Measurements from ENCODE around the gene RBBP8NL.

Gene RBBP8NL

GRCh38 chr20:62455929-62456328 is 28.6 kb upstream of the RBBP8NL start:
- Histone ChIP-seq H3K9me3 (no peaks in the 10 kb centered on the region), H3K4me3 (no peak overlapping the region), H3K27me3 (ENCODE audit: low read depth) (peaks cover 3% of the 10 kb centered on the region; the same call in 1 of the 2 replicates), H3K4me1 (no peaks in the 10 kb centered on the region), H3K36me3 (replicated peaks) (no peaks in the 10 kb centered on the region)
- no peak for DNase-seq (ENCODE audit: low spot score in 2 of 2)
- in situ Hi-C loops (cut with MboI; ENCODE audit: low sequenced_read_pairs) = no loop called here

GRCh38 chr20:62454904-62455636 is 27.7 kb upstream of the RBBP8NL start:
- no peaks in the 10 kb centered on the region for H3K36me3 ChIP-seq (replicated peaks)
- no peak for DNase-seq (ENCODE audit: low spot score in 2 of 2)
- no peak overlapping the region for H3K4me3 ChIP-seq
- no peaks in the 10 kb centered on the region for H3K4me1 ChIP-seq
- no peaks in the 10 kb centered on the region for H3K9me3 ChIP-seq
- in situ Hi-C loops (cut with MboI; ENCODE audit: low sequenced_read_pairs) = no loop called here
- peaks cover 3% of the 10 kb centered on the region; the same call in 1 of the 2 replicates for H3K27me3 ChIP-seq (ENCODE audit: low read depth)

GRCh38 chr20:62453186-62453808 is 26.0 kb upstream of the RBBP8NL start:
- peaks cover 12% of the 10 kb centered on the region; the same call in 1 of the 2 replicates for H3K27me3 ChIP-seq (ENCODE audit: low read depth)
- no peaks in the 10 kb centered on the region for H3K4me1 ChIP-seq
- DNase-seq (ENCODE audit: low spot score in 2 of 2) = no peak
- H3K4me3 ChIP-seq = no peak overlapping the region
- H3K36me3 ChIP-seq (replicated peaks) = no peaks in the 10 kb centered on the region
- H3K9me3 ChIP-seq = no peaks in the 10 kb centered on the region
- in situ Hi-C loops (cut with MboI; ENCODE audit: low sequenced_read_pairs) = no loop called here

- DNase-seq (ENCODE audit: low spot score in 2 of 2) = no peak
- H3K9me3 ChIP-seq = no peaks in the 10 kb centered on the region
- no peak overlapping the region for H3K4me3 ChIP-seq
- H3K36me3 ChIP-seq (replicated peaks) = no peaks in the 10 kb centered on the region
- H3K27me3 ChIP-seq (ENCODE audit: low read depth) = peaks cover 18% of the 10 kb centered on the region; the same call in 1 of the 2 replicates
- H3K4me1 ChIP-seq = no peaks in the 10 kb centered on the region
- in situ Hi-C loops (cut with MboI; ENCODE audit: low sequenced_read_pairs) = no loop called here
Observed at GRCh38 chr20:62452475-62453095, 25.2 kb upstream of the RBBP8NL start.

- Histone ChIP-seq H3K4me3 (no peak overlapping the region), H3K9me3 (no peaks in the 10 kb centered on the region), H3K36me3 (replicated peaks) (no peaks in the 10 kb centered on the region), H3K27me3 (ENCODE audit: low read depth) (peaks cover 18% of the 10 kb centered on the region; the same call in 1 of the 2 replicates), H3K4me1 (no peaks in the 10 kb centered on the region)
- in situ Hi-C loops (cut with MboI; ENCODE audit: low sequenced_read_pairs) = no loop called here
- no peak for DNase-seq (ENCODE audit: low spot score in 2 of 2)
Observed at GRCh38 chr20:62451970-62452369, 24.6 kb upstream of the RBBP8NL start.

GRCh38 chr20:62451156-62451767 is 23.9 kb upstream of the RBBP8NL start:
- H3K4me1 ChIP-seq = no peaks in the 10 kb centered on the region
- no peak overlapping the region for H3K4me3 ChIP-seq
- DNase-seq (ENCODE audit: low spot score in 2 of 2) = no peak
- H3K27me3 ChIP-seq (ENCODE audit: low read depth) = peaks cover 18% of the 10 kb centered on the region; the same call in 1 of the 2 replicates
- in situ Hi-C loops (cut with MboI; ENCODE audit: low sequenced_read_pairs) = no loop called here
- H3K36me3 ChIP-seq (replicated peaks) = no peaks in the 10 kb centered on the region
- no peaks in the 10 kb centered on the region for H3K9me3 ChIP-seq

GRCh38 chr20:62449951-62450691 is 22.8 kb upstream of the RBBP8NL start:
- Histone ChIP-seq H3K4me1 (no peaks in the 10 kb centered on the region), H3K36me3 (replicated peaks) (no peaks in the 10 kb centered on the region), H3K9me3 (no peaks in the 10 kb centered on the region), H3K4me3 (no peak overlapping the region), H3K27me3 (ENCODE audit: low read depth) (peaks cover 20% of the 10 kb centered on the region; the same call in 1 of the 2 replicates)
- DNase-seq (ENCODE audit: low spot score in 2 of 2) = no peak
- in situ Hi-C loops (cut with MboI; ENCODE audit: low sequenced_read_pairs) = no loop called here

- in situ Hi-C loops (cut with MboI; ENCODE audit: low sequenced_read_pairs) = no loop called here
- no peak for DNase-seq (ENCODE audit: low spot score in 2 of 2)
- H3K9me3 ChIP-seq = no peaks in the 10 kb centered on the region
Observed at GRCh38 chr20:62448788-62449187, 21.4 kb upstream of the RBBP8NL start.

GRCh38 chr20:62448038-62448437 is 20.7 kb upstream of the RBBP8NL start:
- no peak overlapping the region for H3K4me3 ChIP-seq
- DNase-seq (ENCODE audit: low spot score in 2 of 2) = no peak
- in situ Hi-C loops (cut with MboI; ENCODE audit: low sequenced_read_pairs) = no loop called here
- peaks cover 36% of the 10 kb centered on the region for H3K27me3 ChIP-seq (ENCODE audit: low read depth)
- H3K4me1 ChIP-seq = no peaks in the 10 kb centered on the region
- no peaks in the 10 kb centered on the region for H3K9me3 ChIP-seq
- H3K36me3 ChIP-seq (replicated peaks) = no peaks in the 10 kb centered on the region

More at GRCh38 chr20:62448788-62449187, 21.4 kb upstream of the RBBP8NL start:
- H3K4me3 ChIP-seq = no peak overlapping the region
- H3K36me3 ChIP-seq (replicated peaks) = no peaks in the 10 kb centered on the region
- H3K27me3 ChIP-seq (ENCODE audit: low read depth) = peaks cover 29% of the 10 kb centered on the region
- H3K4me1 ChIP-seq = no peaks in the 10 kb centered on the region

GRCh38 chr20:62446888-62447869 is 19.8 kb upstream of the RBBP8NL start:
- Histone ChIP-seq H3K4me1 (no peaks in the 10 kb centered on the region), H3K27me3 (ENCODE audit: low read depth) (peaks cover 45% of the 10 kb centered on the region), H3K4me3 (no peak overlapping the region), H3K9me3 (no peaks in the 10 kb centered on the region), H3K36me3 (replicated peaks) (no peaks in the 10 kb centered on the region)
- DNase-seq (ENCODE audit: low spot score in 2 of 2) = no peak
- in situ Hi-C loops (cut with MboI; ENCODE audit: low sequenced_read_pairs) = no loop called here

GRCh38 chr20:62446481-62446880 is 19.1 kb upstream of the RBBP8NL start:
- peaks cover 52% of the 10 kb centered on the region for H3K27me3 ChIP-seq (ENCODE audit: low read depth)
- no peak overlapping the region for H3K4me3 ChIP-seq
- H3K36me3 ChIP-seq (replicated peaks) = no peaks in the 10 kb centered on the region
- H3K9me3 ChIP-seq = no peaks in the 10 kb centered on the region
- DNase-seq (ENCODE audit: low spot score in 2 of 2) = no peak
- no peaks in the 10 kb centered on the region for H3K4me1 ChIP-seq
- in situ Hi-C loops (cut with MboI; ENCODE audit: low sequenced_read_pairs) = no loop called here

- Histone ChIP-seq H3K4me1 (no peaks in the 10 kb centered on the region), H3K36me3 (replicated peaks) (no peaks in the 10 kb centered on the region), H3K27me3 (ENCODE audit: low read depth) (peaks cover 59% of the 10 kb centered on the region), H3K4me3 (no peak overlapping the region), H3K9me3 (no peaks in the 10 kb centered on the region)
- in situ Hi-C loops (cut with MboI; ENCODE audit: low sequenced_read_pairs) = no loop called here
- no peak for DNase-seq (ENCODE audit: low spot score in 2 of 2)
Observed at GRCh38 chr20:62445553-62446340, 18.4 kb upstream of the RBBP8NL start.
